Breast epithelium (tissue), 4 donors: ENCODE data around the gene ADPRH. TPM values are rescaled to one million over a fixed set of nuclear protein-coding genes. Genes with fewer than 3 reads are reported as not detected.

Experiments used
- DNase-seq, 2 donors: peaks; one replicate each; pipeline ENCODE4 v3.0.0-alpha.2; 2019; ENCODE audit warnings: low spot score in 2 of 2
- H3K27ac ChIP-seq, 2 donors: fragments of 200-600 bp; sonication (generic) in 1 of 2; one replicate each; pipeline ENCODE4 v1.5.1; 2016 to 2019; ENCODE audit warnings: mild to moderate bottlenecking in 1 of 2
- H3K27me3 ChIP-seq, 2 donors: fragments of 200-600 bp; sonication (generic) in 1 of 2; one replicate each; pipeline versions ENCODE4 v1.5.1 to v1.6.0; 2017 to 2019; ENCODE audit warnings: control low read depth in 1 of 2, mild to moderate bottlenecking in 1 of 2
- H3K36me3 ChIP-seq: fragments of 200-600 bp; one replicate; pipeline ENCODE4 v1.5.1; 2019
- H3K4me1 ChIP-seq, 2 donors: fragments of 200-600 bp; sonication (generic); one replicate each; pipeline ENCODE4 v1.5.1; 2016 to 2019; ENCODE audit warnings: control low read depth in 1 of 2
- H3K4me3 ChIP-seq, 3 donors: fragments of 200-600 bp; sonication (generic); 1 replicate in 2 of 3; 2 replicates in 1 of 3; pipeline ENCODE4 v1.5.1; 2016 to 2019; ENCODE audit warnings: mild to moderate bottlenecking in 3 of 3, moderate library complexity in 2 of 3
- H3K9me3 ChIP-seq, 2 donors: fragments of 200-600 bp; sonication (generic) in 1 of 2; one replicate each; pipeline ENCODE4 v1.5.1; 2016 to 2019; ENCODE audit warnings: control low read depth in 1 of 2
- POLR2A ChIP-seq: fragments of 450-650 bp; IDR thresholded peaks from one replicate; pipeline ENCODE4 v1.6.1; 2016; ENCODE audit warnings: antibody characterized with exemption, mild to moderate bottlenecking, moderate library complexity
- POLR2AphosphoS5 ChIP-seq, 3 donors: sonication (generic); formaldehyde crosslinking; IDR thresholded peaks; one replicate each; pipeline ENCODE4 v1.6.1; 2017; ENCODE audit warnings: antibody characterized with exemption in 3 of 3
- intact Hi-C: fragments of 100-400 bp; cut with DNase I; formaldehyde crosslinking; loops from one replicate; pipeline ENCODE4 v1.15.1; 2023; ENCODE audit warnings: low total_unique reads
- total RNA-seq, 3 donors: library from RNA; depleted of rRNA; stranded (reverse); fragments of >200 nt; gene quantifications; one replicate each; pipeline ENCODE4 v1.1.0, GENCODE V29; 2016
- TF ChIP-seq, protein P1 (sequence below), 3 donors: fragments of 450-650 bp; IDR thresholded peaks; one replicate each; pipeline ENCODE4 v1.5.1; 2016 to 2017; ENCODE audit warnings: antibody characterized with exemption in 3 of 3, mild to moderate bottlenecking in 3 of 3, moderate library complexity in 3 of 3

Gene ADPRH
- total RNA-seq, 3 donors from 2014 or later = 5.9 to 10.9 (median 9.8) TPM

DNA sequence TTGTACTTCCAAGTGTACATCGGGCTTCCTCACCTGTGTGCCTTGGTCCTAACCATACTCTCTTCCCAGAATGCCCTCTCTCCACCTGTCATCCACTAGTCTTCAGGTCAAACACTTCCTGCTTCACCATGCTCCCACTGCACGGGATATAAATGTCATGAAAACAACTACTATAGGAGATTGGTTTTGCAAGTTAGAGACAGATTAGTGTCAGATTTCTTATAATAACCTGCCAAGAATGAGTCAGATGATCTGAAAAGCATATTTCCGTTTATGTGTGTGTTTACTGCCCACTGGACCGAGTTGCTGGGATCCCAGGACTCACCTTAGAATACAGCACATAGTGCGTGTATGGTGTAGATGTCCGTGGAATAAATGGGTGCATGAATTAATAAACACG lies 39.8 kb downstream of the ADPRH start:
- H3K9me3 ChIP-seq = no peaks in the 10 kb centered on the region
- H3K4me1 ChIP-seq = no peaks in the 10 kb centered on the region
- DNase-seq = no peak
- H3K27ac ChIP-seq = no peak overlapping the region
- TF ChIP-seq POLR2AphosphoS5 (IDR thresholded peaks at IDR 0.05) (no peak), POLR2A (no peak)
- TF ChIP-seq, protein P1, sequence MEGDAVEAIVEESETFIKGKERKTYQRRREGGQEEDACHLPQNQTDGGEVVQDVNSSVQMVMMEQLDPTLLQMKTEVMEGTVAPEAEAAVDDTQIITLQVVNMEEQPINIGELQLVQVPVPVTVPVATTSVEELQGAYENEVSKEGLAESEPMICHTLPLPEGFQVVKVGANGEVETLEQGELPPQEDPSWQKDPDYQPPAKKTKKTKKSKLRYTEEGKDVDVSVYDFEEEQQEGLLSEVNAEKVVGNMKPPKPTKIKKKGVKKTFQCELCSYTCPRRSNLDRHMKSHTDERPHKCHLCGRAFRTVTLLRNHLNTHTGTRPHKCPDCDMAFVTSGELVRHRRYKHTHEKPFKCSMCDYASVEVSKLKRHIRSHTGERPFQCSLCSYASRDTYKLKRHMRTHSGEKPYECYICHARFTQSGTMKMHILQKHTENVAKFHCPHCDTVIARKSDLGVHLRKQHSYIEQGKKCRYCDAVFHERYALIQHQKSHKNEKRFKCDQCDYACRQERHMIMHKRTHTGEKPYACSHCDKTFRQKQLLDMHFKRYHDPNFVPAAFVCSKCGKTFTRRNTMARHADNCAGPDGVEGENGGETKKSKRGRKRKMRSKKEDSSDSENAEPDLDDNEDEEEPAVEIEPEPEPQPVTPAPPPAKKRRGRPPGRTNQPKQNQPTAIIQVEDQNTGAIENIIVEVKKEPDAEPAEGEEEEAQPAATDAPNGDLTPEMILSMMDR (IDR thresholded peaks at IDR 0.05) = no peak
- H3K27me3 ChIP-seq = no peaks in the 10 kb centered on the region
- intact Hi-C loops = no loop called here
- H3K36me3 ChIP-seq = no peaks in the 10 kb centered on the region
- H3K4me3 ChIP-seq = no peak overlapping the region

DNA sequence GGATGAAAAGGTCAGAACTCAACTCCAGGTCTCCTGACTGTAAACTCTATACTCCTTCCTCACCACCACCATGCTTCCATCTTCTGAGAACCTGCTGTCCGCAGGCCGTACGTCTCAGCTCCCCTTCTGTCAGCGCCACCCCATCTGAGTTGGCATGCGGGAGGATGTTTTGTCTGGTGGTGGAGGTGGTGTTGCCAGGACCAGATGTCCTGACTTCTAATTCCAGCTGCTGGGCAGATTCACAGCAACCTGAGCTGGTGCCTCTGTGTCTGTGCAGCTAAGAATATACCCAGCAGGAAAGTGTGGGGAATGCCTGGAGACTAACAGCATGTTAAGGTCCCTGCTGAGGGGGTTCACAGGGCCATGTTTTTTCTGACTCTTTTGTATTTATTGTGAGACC lies 41.6 kb downstream of the ADPRH start:
- H3K27me3 ChIP-seq = no peaks in the 10 kb centered on the region
- intact Hi-C loops = no loop called here
- H3K4me3 ChIP-seq = no peak overlapping the region
- no peak for DNase-seq
- no peaks in the 10 kb centered on the region for H3K36me3 ChIP-seq
- H3K4me1 ChIP-seq = no peaks in the 10 kb centered on the region
- no peak for TF ChIP-seq POLR2A
- no peak for TF ChIP-seq POLR2AphosphoS5 (IDR thresholded peaks at IDR 0.05)
- TF ChIP-seq, protein P1 (IDR thresholded peaks at IDR 0.05) = no peak
- no peaks in the 10 kb centered on the region for H3K9me3 ChIP-seq
- H3K27ac ChIP-seq = no peak overlapping the region

DNA sequence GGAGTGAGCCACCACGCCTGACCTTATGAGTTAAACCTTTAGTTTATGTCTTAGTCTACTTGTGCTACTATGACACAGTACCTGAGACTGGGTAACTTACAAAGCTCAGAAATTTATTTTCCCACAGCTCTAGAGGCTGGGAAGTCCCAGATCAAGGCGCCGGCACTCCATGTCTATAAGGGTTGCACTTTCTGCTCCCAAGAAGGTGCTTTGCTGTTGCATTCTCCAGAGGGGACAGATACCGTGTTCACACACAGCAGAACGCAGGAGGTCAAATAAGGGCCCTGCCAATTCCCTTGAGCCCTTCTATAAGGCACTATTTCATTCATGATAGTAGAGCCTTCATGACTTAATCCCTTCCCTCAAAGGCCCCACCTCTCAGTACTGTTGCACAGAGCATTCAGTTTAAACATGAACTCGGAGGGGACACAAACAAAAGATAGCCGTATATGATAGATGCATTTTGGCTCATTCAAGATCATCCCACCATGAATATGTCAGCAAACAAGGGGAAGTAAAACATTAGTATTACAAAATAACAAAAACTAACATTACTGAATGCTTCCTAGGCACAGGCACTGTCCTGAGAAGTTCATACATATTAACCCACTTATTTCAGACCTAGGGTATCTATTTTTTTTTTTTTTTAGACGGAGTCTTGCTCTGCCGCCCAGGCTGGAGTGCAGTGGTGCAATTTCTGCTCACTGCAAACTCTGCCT lies 44.9 kb downstream of the ADPRH start:
- H3K9me3 ChIP-seq = no peaks in the 10 kb centered on the region
- no peak for TF ChIP-seq POLR2AphosphoS5 (IDR thresholded peaks at IDR 0.05)
- TF ChIP-seq, protein P1 (IDR thresholded peaks at IDR 0.05) = no peak
- no peak for DNase-seq

DNA sequence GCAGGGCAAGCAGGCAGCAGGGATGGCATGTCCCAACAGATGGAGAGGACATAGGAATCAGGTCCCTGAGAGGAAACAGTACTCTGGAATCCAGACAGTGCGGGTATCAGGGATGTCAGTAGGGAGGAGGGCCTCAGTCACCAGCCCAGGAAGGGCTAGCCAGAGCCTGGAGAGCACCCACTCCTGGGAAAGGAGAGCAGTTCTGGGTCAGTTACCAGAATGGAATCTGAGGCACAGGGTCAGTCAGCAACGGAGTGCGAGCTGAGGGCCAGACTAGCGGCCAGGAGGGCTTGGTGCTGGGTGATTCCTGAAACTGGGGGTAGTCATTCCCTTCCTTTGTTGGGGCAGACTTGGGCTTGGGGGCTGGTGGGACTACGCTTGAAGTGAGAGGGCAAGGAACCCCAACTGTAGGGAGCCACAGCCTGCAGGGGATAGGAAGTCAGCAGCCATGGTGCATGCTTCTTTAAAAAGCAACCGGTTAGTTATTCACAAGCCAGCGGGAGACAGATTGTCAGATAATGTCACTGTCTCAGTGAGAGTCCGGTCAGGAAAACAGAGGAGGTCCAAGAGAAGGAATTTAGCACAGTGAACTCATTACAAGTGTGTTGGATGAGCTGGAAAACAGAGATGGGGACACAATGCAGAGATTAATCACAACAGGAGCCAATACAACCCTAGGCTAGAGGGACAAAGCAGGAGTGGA lies 46.3 kb downstream of the ADPRH start:
- no peaks in the 10 kb centered on the region for H3K4me1 ChIP-seq
- H3K27ac ChIP-seq = no peak overlapping the region
- no peak overlapping the region for H3K4me3 ChIP-seq
- TF ChIP-seq, protein P1 (IDR thresholded peaks at IDR 0.05) = no peak
- no peak for TF ChIP-seq POLR2AphosphoS5 (IDR thresholded peaks at IDR 0.05)
- no peak for TF ChIP-seq POLR2A
- no peaks in the 10 kb centered on the region for H3K36me3 ChIP-seq
- H3K9me3 ChIP-seq = no peaks in the 10 kb centered on the region
- no peaks in the 10 kb centered on the region for H3K27me3 ChIP-seq
- DNase-seq = no peak
- intact Hi-C loops = no loop called here

More for the DNA sequence above, 44.9 kb downstream of the ADPRH start:
- H3K4me3 ChIP-seq = no peak overlapping the region
- no peaks in the 10 kb centered on the region for H3K4me1 ChIP-seq
- no peaks in the 10 kb centered on the region for H3K36me3 ChIP-seq
- no peaks in the 10 kb centered on the region for H3K27me3 ChIP-seq
- intact Hi-C loops = no loop called here
- H3K27ac ChIP-seq = no peak overlapping the region

DNA sequence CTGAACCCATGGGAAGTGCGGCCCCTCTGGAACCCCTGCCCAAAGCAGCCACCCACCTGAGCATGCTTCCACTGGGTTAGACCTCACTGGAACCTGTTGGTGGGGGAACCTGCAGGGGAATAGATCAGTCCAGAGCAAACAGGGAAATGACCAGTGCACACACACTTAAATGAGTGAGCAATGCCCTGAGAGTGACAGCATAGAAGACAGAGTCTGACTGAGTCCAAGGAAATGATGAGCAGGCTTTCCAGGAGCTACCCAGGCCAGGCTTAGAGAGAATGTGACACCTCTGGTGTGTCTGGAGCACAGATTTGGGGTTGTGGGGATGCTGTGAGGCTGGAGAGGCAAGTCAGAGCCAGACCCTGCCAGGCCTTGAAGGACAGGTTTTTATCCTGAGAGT lies 46.9 kb downstream of the ADPRH start:
- no peak overlapping the region for H3K27ac ChIP-seq
- no peaks in the 10 kb centered on the region for H3K9me3 ChIP-seq
- no peaks in the 10 kb centered on the region for H3K27me3 ChIP-seq
- intact Hi-C loops = no loop called here
- DNase-seq = no peak
- no peak overlapping the region for H3K4me3 ChIP-seq
- H3K36me3 ChIP-seq = no peaks in the 10 kb centered on the region
- TF ChIP-seq POLR2A (no peak), POLR2AphosphoS5 (IDR thresholded peaks at IDR 0.05) (no peak)
- TF ChIP-seq, protein P1 (IDR thresholded peaks at IDR 0.05) = no peak
- no peaks in the 10 kb centered on the region for H3K4me1 ChIP-seq
